ENCODE measurements around the gene PCDH9.

PCDH9 gene

DNA sequence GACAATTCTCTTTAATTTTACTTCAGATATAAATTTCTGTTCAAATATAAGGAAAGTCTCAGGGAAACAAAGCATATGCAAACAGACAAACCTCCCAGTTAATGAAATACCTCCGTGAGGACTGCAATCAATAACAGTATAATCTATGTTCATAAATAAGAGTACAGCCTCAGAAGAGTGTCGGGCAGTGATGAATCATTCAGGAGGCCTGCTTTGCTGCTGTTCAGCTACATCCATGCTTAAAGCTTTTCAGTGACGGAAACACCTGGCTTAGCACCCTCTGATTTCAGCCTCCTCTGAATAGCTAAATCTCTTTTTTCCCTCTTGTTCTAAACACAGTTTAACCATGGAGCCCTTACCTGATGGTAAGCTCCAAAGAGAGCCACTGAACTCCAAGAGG lies 69.0 kb downstream of the PCDH9 start:
- DNase-seq (ENCODE audit: low read depth in 2 of 2): no peak

DNA sequence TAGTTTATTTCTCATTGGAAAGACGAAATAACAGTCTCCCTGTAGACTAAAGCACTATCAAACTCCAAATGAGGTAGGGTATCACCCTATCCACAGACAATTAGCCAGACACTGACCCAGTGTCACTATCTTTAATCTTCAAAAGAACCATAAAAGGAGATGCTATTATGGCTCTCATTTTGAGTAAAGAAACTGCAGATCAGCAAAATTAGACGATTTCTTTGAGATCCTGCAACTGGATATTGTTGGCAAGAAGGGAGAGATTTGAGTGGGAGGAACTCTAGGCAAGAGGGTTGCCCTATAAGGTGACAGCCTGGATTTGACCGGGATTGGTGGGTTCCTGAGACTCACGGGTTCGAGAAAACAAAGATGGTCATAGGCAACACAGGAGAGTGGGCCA lies 71.2 kb downstream of the PCDH9 start:
- DNase-seq (ENCODE audit: low read depth in 2 of 2): no peak

DNA sequence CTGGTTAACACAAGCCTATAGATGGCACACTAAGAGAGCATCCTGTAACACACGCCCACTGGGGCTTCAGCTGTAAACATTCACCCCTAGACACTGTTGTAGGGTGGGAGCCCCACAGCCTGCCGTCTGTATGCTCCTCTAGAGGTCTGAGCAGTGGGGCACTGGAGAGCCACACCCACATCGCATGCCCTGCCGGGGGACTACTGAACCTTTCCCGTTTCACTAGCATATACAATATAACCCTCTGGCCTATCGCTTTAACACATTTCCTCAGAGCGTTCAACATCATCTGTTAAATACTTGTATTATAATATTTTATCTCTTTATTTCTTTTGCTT lies 73.4 kb downstream of the PCDH9 start:
- no peak for DNase-seq (ENCODE audit: low read depth in 2 of 2)

DNA sequence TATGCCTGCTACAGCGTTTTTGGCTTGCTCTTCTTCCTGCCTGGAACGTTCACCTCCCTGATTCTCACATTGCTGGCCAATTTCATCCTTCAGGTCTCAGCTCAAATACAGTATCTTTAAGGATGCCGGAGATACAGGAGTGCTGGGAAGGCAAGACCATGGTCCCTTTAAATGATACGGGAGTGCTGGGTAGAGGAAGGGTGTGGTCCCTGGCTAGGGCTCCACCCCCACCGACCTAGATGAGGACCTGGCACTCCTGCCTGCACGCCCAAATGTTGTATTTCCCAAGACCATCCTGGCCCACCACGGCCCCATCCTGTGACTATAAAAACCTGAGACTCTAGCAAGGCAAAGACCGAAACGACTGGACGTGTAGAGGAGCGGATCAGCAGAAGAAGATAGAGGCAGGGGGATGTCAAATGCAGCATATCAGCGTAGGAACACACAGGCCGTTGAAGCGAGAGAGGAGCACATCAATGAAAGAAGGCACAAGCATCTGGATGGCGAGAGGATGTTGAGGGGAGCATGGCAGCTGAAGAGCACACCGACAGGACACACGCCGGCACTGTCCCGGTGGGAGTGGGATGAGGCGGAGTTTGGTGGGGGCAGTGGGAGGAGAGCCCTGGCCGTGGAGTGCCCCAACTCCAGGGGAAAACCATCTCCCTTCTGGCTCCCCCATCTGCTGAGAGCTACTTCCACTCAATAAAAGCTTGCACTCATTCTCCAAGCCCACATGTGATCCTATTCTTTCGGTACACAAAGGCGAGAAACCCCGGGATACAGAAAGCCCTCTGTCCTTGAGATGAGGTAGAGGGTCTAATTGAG lies 74.0 kb downstream of the PCDH9 start:
- DNase-seq (ENCODE audit: low read depth in 2 of 2): no peak

DNA sequence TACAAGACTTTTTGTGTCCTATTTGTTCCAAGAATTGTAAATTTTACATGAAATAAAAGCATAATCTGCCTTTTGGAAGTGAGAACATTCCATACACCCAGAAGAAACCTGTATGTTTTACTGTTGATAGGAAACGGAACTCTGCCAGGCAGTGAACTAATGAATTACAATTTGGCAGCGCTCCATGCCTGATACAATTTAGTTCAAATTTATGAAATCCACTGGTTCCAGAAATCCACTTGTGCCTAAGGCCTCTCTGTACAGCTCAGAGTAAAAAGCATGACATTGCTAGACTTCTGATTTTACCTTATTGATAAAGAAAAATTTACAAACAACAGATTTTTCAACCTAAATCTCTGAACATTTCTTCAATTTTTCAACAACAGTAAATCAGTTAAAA lies 78.1 kb downstream of the PCDH9 start:
- DNase-seq (ENCODE audit: low read depth in 2 of 2): no peak

DNA sequence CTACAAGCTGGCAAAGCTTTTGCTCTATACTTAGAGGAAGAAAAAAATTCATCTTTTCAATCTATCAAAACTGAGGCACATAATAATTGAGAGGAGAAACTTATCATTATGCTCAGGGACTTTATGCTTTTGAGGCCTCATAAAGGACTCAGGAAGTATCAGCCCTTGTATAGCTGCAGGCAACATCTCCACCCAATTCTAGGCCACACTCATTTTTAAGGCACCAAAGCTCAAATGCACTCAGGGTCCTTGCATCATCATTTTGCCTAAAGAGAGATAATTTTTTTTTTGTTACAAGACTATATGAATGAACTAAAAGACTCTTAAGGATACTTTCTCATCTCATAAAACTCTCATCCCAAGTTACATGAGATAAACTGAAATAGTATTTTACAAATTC lies 78.5 kb downstream of the PCDH9 start:
- no peak for DNase-seq (ENCODE audit: low read depth in 2 of 2)

DNA sequence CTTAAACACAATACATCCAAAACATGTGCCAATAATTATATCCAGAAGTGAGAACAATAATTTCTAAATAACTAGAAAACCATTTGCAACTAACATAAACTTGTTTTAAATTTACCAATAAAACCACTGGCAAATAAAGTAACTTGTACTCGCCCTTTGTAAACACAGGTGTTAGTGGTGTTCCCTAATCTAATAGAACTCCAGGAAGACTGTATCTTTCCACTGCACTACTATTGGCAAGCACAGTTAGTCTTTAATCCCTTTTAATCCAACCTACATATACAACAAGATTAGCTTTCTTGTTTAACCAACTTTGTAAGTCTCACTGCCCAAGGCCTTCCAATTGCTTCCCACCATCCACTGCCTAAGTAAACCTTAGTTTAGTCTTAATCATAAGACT lies 79.5 kb downstream of the PCDH9 start:
- no peak for DNase-seq (ENCODE audit: low read depth in 2 of 2)

DNA sequence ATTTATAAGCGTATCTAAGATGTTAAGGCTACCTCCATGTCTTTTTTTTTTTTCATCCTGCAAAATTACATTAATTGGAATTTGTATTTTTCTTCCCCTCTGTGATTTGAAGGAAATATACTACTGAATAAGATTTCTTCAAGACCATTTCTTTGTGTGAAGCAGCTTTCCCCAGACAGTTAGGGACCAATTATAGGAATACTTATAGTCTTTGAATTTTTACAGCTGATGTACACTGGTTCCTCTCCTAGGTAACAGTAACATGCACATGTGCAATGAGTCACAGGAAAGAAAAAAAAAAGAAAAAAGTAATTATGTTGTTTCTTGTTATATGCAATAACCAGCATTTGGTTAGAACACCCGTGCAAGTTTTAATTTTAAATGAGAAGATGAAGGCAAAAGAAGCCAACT lies 82.0 kb downstream of the PCDH9 start:
- DNase-seq (ENCODE audit: low read depth in 2 of 2): no peak

DNA sequence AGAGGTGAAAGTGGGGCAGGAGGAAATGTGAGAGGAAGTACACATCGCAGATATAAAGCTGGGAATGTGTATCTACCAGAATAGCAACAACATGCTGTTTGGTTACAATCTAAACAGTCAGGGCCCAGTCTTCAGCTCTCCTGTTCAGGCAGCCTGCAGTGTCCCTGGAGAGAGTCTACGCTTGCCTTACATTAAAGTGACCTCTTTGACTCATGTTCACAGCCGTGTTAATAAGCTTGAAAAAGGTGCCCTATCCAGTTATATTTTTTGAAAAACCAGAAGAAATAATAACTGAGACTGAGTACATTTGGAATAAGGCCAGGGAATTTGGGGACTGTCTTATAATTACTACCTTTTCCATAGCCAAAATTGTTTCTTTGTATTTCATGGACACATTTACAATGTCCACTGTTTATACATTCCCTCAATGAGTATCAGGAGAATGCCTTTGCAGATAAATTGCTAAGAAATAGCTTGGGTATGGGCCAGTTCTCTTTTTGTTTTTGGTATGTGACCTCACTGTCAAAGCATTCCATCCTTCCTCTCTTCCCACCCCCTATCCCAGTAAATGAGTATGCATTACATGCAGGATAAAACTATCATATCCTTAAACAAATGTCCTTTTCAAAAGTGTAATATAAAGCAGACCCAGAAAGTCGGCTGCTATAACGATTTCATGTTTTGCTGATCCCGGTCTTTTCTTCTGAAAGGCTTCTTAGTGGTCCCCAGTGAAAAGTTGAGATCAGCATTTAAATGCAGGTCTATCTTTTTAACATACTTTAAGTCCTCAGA lies 82.6 kb downstream of the PCDH9 start:
- DNase-seq (ENCODE audit: low read depth in 2 of 2): no peak

DNA sequence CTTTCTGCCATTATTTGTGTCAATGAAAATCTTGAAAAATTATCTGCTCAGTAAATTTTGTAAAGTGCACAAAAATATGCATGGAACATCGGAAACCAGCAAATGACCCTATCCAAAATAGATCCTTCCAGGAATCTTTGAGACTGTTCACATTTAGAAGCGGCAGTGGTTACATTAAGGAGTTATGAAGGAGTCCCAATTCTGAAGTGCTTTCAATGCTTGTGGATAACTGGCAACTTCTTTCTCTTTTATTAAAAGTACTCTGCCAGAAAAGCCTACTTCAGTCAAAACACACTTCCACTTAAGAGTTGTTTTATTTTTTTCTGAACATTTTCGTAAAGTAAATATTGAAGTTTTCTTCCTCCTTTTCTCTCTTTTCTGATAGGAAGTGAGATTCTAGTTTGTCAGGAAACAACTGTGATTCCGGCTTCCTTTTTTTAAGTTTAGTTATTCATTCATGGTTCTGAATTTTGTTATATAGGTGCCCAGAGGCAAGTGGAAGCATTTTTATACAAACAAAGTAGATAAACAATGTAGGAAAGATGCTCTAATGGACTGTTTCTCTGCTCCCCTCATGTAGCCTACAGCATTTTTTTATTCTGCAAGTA lies 83.5 kb downstream of the PCDH9 start:
- no peak for DNase-seq (ENCODE audit: low read depth in 2 of 2)

DNA sequence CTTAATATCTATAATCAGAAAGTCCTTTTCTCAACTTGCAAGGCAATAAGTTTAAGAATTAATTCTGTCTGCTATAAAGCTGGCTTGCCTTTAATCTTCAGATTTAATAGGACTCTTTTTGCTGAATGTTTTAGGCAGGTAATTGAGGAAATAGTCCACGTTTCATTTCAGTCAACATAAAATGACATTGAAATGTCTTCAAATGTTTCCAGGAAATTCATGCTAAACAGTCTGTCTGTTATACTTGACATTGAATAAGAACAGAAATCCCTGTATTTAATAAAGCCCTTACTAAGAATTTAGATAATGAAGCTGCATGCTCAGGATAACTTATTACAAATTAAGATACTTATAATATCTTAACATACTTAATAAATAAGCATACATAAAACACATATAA lies 84.2 kb downstream of the PCDH9 start:
- no peak for DNase-seq (ENCODE audit: low read depth in 2 of 2)

DNA sequence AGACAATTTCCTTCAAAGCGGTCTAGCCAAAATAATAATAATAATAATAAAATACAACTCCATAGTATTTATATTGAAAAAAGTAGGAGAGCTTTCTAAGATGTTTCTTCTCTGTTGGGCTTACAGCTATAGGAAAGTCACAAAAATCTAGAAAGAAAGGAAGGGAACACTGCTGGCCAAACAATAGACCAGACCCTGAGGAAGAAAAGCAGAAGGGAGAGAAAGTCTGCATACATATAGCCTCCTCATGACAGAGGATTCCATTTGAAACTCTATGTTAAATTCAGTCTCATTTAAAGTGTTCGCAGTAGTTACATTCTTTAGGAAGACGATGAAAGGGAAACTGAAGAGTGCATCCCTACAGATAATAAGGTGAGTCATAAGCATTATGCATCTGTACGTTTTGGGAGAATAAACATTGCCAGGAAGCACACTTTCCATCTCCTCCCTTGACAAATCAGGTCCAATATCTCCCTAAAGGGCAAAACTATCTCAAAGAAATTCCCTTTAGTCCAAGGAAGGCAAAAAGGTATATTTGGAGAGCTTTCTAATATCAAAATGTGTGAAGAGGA lies 86.5 kb downstream of the PCDH9 start:
- DNase-seq (ENCODE audit: low read depth in 2 of 2): no peak

DNA sequence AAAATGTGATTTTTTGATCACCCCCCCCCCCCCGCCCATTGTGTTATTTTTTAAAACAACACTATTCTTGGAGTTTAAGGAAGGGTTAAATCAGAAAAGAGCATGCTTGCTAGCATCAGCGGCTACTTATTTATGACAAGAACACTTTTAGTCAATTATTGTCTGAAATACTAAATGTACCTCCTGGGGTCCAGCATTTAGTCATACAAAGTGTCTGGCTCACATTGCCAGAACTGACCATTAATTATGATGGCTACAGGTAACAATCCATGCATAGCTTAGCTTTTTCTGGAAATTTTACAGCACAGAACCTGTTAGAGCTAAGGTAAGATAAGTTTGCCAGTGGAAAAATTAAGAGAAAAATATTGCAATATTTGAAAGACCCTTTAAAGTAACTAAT lies 90.1 kb downstream of the PCDH9 start:
- DNase-seq (ENCODE audit: low read depth in 2 of 2): no peak

DNA sequence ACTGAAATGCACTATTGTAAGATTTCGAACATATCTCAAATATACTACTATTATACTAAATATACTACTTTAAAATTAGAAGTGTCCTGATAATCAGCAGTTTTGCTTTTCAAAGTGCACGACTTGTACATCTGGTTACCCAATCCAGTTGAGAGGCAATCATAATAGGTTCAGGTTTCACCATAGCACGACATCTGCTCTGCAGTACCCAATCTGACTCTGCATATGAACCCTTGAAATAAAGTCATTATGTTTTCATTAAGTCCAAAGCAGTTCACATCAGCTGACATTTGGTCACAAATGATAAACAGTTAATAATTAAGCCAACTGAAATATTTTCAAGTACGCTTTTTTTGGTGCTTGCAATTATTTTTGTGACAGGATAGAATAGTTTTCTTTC lies 90.6 kb downstream of the PCDH9 start:
- no peak for DNase-seq (ENCODE audit: low read depth in 2 of 2)

DNA sequence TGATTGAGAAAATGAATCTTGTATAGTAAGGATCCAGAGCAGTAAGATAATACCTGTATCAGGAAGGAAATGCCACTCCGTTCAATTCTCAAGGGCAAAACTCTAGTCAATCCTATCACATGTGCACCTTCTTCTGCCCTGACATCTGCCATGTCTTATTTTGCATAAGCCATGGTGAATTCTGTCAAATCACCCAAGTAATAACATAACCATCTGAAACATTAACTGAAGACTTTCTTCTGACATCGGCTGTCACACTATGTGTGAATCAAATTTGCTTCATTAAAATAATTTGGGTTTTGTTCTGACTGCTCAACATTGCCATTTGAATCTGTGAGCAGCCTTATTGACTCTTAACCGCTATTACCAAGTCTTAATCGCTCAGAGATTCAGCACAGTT lies 91.2 kb downstream of the PCDH9 start:
- DNase-seq (ENCODE audit: low read depth in 2 of 2): no peak

DNA sequence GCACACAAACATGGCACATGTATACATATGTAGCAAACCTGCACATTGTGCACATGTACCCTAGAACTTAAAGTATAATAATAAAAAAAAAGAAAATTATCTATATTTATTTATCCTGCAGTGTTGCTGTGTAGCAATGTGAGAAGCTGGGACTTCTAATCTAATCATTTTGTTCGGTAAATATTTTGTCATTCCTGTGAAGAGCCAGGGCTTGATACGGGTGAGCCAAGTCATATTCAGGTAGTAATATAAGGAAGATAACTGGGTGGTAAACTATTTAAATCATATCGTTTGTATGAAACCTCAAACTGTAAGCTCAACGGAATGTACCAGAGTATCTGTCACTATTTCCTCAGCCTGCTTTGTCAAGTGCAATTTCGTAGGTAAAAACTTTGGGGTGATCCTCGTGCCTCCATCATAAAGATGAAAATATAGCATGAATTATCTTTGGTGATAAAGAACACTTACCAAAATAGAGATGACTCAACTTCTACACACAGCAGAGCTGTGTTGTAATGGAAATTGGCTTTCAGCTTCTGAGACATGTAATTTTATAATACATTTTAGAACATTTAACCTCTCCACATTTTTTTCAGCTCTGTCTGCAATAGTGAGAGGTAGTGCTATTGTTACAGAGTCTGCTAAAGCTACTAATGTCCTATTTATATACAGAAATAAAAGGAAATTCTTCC lies 92.9 kb downstream of the PCDH9 start:
- DNase-seq (ENCODE audit: low read depth in 2 of 2): no peak

DNA sequence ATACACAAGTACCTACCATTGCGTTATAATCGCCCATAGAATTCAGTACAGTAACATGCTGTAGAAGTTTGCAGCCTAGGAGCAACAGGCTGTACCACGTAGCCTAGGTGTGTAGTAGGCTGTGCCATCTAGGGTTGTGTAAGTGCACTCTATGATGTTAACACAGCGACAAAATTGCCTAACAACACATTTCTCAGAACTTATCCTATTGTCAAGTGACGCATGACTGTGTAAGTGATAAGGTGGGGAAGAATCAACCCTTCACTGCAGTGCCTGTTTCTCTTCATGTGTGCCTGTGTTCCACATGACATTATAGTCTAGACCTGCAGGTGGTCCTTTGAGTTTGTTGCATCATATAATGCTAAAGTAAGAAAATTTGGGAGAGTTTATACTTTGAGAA lies 94.0 kb downstream of the PCDH9 start:
- no peak for DNase-seq (ENCODE audit: low read depth in 2 of 2)

DNA sequence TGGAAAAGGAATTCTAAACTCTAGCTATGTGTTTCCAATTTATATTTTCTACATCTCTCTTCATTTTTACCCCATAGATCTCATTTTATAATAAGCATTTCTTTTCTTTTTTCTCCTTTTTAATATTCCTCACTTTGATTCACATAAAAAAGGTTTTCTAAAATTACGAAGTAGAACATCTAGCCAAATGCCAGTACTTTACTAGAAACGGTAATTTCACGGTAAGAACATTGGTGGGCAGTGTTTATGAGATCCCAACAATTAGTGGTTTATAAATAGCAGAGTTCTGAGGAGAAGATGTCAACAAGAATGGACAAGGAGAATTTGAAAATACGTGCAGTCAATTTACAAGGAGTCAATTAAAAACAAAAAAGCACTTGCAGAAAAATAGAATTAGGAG lies 94.8 kb downstream of the PCDH9 start:
- DNase-seq (ENCODE audit: low read depth in 2 of 2): no peak

DNA sequence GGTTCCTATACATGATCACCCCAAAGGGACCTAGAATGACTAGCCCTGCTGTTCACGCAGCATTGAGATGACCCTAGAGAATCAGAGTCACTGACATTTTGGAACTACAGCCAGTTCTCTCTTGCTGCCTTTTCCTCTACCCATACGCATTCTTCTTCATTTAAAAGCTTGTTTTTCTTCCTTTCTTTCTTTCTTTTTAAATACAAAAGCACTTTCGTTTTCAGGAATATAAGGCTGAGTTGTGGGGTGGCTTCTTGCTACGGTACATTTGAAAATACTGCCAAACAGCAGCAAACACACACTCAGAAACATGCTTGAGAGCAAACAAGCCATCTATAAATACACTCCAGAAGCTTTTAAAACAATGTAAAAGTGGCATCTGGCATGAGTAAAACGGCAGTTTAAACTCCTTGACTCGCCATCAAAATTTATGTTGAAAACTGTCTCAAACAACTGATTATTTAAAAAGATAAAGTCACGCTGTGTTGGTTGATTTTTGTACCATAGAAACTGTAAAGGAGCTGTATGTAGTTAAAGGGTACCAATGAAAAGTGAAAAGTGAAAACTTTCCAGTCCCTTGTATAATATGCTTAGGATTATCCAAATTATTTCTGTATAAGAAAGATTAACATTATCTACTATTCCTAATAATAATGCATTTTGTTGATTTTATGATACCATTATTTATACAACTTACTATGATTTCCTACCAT lies 95.6 kb downstream of the PCDH9 start:
- DNase-seq (ENCODE audit: low read depth in 2 of 2): no peak

DNA sequence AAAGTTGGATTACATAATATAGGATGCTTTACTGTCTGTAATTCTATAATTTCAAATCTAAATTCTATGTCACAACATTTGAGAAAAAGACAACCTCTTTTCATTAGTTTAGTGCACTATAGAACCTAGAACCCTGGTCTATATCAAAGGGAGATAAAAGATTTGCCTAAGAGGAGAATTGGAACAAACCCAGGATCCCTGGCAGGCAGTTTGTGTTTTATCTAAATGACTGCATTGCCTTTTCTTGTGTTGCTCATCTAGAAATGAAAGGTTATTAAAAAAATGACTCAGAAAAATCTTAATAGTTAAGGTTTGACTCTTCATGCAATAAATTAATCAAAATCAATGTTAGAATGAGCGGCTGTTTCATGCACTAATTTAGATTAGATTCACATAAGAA lies 96.7 kb downstream of the PCDH9 start:
- DNase-seq (ENCODE audit: low read depth in 2 of 2): no peak

DNA sequence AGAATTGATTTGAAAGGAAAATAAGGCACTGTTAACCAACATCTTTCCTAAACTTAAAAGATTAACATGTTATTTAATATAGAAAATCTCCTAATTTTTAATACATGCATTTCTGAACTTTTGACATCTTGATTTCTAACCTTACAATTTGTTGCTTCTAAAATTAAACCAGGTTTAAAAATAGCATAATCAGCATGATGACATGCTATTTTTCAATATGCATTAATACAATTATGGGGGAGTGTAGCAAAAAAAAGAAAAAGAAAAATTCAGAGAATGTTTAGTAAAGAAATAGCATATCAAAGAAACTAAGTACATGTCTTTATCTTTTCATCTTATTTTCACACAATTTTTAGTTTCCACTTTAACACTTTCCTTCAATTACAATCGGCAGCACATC lies 98.7 kb downstream of the PCDH9 start:
- DNase-seq (ENCODE audit: low read depth in 2 of 2): no peak

All from stimulated activated CD8-positive, alpha-beta memory T cell treated with anti-CD3 and anti-CD28 coated beads, Interleukin-2, amount 100 ng/mL, for 48 hours (primary cell).